ENCODE results near the gene VANGL2.

The VANGL2 gene

DNA sequence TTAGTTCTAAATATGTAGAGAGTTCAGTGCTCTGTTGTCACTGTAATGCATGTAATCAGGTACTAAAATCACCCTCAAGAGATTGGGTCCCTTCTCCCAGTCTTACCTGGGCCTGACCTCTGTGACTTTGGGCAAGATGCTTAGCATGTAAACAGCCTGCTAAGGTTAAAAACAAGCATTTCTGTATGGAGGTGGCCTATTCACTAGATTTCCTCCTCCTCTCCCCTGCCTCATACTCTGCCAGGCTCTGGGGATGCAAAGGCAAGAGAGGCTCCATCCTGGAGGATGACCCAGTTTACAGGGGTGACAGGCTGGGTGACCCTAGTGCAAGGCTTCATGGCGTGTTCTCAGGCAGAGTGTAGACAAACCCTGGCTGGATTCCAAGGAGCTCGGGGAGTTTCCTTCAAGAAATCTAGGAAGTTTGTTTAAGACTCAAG, 28.8 kb downstream of the VANGL2 start:
- no peak for DNase-seq

DNA sequence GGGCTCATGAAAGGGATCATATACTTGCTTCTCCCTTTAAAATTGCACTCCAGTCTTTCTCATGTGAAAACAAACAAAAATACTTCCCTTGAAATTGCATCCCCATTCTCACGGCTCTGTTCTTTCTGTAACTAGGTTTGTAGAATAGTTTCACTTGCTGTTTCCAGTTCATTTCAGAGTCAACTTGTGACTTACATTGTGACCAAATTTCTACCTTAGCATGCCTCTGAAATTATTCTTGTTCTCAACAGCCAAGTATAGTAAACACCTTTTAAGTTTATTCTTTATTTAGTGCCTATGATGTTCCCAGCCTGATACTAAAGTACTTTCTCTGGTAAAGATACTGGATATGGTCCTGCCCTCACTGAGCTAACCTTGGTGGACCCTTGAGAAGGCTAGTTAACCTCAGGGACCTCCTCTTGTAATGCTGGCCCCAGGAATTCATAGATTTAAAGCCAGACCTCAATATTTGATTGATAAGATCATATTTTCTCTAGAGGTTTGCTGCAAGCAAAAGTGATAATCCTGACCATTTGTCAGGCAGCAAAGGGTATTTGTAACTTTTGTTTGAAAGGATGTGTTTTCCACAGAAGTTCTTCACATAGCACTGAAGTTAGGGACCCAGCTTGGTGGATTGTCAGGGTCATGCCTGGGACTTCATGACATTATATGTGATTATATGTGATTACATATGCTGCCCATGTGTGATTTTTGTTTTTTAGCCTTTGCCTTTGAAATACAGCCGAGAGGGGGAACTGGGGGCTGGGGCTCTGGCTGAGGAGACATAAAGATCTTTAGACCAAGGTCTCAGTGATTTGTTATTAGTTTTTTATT, 29.6 kb downstream of the VANGL2 start:
- no peak for DNase-seq

DNA sequence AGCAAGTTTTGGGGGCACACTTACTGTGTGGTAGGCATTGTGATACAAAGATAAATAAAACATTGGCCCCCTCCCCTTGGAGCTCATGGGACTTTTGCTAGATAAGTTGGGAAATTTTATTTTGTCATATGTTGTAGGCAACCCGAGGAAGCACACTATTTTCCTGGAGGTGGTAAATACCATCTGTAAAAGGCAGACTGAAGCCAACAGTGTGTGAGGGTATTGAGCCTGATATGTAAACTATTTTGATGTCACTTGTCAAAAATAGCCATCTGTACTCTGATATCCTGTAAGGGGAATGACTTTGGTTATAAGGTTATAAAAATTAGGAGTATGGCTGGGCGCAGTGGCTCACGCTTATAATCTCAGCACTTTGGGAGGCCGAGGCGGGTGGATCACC, 30.6 kb downstream of the VANGL2 start:
- no peak for DNase-seq

DNA sequence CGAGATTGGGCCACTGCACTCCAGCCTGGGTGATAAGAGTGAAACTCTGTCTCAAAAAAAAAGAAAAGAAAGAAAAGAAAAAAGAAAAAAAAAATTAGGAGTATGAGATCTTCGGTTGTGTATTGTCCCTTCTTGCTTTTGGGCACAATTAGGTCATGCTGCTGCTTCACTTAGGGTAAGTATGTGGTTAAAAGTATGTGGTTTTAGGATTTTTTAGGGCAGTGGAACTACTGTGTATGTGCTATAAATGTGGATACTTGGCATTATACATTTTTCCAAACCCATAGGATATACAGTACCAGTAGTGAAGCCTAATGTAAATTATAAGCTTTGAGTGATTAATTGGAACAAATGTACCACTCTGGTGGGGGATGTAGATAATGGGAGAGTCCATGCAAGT, 31.2 kb downstream of the VANGL2 start:
- DNase-seq = no peak

DNA sequence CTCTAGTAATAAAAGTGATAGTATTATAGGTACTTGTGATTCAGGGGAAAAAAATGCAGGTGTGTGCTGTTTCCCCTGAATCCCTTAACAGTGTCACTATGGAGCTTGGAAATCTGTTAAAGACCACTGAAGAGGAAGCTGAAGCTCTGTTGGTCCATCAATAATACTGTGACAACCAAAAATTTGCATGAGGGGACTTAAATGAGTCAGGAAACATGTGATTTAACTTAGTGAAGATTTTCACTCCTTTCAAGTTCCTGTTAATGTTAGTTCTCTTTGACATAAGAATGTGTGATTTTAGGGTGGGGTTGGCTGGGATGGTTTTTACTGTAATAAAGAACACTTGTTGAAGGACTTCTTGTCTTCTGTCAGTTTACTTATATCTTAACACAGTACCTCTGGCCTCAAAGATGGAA, 32.0 kb downstream of the VANGL2 start:
- DNase-seq = no peak

DNA sequence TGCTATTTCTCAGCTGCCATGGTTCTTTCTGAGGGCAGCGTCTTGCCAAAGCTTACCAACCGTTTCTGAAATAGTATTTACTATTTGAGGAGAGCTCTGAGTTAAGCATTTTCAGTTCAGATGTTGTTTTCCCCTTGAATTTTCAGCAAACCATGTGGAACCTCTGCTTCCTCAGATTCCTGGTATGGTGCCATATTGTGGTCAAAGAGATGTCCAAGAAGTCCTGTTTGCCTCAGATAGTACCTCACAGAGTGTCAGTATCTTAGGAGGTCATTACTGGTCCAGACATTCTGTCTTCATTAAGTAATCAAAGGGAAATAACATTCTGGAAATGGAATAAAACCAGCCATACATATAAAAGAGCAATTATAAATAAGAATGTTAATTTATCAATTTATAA, 36.6 kb downstream of the VANGL2 start:
- DNase-seq = no peak

DNA sequence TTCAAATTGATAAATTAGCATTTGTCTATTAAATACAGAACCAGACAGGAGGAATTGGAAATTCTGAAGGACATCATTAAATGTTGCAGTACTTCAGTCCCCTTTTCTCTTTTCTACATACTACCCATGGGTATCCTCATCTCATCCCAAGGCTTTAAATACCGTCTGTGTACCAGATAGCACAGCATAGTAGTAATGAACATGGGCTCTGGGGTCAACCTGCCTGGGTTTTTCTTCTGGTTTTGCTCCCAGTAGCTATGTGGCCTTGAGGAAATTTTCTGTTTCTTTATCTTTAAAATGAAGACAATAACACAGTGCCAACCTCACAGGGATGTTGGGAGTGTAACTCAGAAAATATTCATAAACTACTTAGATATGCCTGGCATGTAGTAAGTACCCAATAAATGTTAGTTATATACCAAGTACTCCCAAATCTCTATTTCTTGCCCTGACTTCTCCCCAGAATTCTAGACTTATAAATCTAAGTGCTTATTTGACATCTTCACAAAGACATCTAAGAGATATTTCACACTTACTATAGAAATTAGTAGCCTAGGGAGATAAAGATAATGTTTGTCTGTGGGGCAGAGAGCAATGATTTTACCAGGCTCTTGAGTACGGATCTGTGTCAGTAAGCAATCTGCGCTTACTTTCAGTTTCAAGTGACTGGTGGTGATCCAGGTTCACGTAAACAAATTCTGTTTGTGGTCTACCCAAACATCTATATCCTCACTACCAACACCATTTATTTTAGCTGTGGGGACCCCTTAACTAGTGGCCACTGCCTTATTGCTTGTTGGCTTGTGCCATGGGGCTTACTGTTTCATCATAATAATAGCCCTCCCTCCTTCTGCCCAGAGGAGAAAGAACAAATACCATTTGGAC, 37.3 kb downstream of the VANGL2 start:
- DNase-seq = no peak

DNA sequence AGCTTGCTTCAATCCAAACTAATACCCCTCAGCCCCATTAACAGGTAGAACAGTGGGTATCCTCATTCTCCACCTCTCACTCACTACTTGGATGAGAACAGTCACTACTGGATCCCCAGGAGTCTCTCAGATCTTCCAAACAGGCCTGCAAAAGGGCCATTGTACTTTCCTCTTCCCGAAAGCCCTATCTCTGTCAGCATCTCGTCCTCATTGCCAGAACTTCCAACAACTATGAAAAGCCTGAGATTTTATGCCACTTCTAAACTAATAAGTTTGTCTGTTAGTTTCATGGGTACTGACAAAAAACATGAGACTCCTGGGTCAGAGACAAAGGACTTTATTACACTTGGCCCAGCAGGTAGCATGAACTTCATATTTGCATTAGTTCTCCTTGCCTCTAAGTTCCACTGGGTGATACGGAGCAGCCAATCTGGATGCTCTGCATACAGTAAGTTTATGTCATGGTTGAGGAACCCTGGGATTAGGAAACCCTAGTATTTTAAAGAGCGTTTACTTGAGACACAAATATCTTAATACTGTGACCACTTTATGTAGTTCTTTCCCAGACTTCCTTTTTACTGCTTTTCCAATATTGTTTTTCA, 38.1 kb downstream of the VANGL2 start:
- DNase-seq = no peak

DNA sequence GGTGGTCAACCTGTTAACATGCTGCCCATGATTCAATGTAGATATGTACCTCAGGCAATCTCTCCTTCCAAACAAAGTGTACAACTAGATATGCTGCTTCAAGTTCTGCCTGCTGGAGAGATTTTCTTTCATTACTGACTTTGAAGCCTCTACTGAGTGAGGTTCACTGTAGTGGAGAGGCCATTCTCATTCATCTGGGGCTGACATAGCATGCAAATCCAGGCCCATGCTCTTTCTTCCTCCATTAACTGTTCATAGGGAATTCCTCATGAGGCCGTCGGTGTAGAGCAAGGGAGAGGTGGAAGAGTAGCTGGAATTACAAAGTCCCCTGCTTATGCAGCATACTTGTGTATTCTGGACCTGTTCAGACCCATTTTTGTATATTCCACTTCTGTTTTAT, 38.6 kb downstream of the VANGL2 start:
- no peak for DNase-seq

DNA sequence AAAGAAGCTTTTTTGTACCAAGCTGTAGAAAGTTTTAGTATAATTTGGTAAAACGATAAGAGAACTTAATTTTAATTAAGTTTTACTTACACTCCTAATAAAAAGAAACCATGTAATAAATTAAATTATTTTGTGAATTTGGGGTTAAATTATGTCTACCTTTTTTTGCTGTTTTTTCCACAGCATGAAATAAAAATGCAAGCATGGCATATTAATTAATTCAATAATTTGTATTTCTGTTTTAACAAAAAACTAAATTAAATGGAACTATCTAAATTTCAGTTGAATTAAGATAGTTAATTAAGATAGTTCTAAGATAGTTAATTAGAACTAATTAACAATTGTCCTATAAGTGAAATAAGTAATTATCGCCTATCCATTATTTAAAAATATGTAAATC, 39.4 kb downstream of the VANGL2 start:
- no peak for DNase-seq

DNA sequence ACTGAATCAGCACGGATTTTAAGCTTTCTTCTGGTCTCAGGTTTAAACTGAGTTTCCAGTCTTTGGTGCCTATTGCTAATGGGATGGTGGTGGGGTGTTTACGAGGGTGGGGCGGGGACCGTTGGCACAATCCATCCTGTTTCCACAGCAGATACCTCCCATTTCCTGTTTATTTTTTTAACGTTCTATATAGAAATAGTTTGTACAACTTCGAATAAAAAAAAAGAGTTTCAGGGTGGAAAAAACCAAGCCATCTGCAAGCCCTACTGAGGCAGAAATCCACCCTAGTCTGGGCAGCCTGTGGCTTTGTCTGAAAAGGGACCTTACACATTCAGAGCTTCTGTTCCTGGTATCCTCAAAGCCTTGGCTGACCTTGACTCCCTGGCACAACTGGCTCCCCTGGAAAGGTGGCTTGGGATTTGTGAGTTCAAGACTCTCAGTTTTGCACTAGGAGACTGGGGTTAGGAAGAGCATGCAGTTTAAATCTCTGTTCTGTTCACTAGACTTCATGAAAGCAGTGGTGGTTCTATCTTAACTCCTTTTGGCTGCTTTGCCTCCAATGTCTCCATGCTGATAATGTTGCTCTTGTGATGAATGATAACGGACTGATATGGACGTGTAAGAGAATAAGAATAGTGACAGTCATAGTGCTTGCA, 46.7 kb downstream of the VANGL2 start:
- DNase-seq = no peak

DNA sequence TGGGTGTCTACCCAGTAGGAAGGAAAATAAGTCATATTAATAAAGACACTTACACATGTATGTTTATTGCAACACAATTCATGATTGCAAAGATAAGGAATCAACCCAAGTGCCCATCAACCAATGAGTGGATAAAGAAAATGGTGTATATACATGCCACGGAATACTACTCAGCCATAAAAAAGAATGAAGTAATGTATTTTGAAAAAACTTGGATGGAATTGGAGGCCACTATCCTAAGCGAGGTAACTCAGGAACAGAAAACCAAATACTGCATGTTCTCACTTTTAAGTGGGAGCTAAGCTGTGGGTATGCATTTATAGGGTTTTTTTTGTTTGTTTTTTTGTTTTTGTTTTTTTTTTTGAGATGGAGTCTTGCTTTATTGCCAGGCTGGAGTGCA, 49.1 kb downstream of the VANGL2 start:
- no peak for DNase-seq

DNA sequence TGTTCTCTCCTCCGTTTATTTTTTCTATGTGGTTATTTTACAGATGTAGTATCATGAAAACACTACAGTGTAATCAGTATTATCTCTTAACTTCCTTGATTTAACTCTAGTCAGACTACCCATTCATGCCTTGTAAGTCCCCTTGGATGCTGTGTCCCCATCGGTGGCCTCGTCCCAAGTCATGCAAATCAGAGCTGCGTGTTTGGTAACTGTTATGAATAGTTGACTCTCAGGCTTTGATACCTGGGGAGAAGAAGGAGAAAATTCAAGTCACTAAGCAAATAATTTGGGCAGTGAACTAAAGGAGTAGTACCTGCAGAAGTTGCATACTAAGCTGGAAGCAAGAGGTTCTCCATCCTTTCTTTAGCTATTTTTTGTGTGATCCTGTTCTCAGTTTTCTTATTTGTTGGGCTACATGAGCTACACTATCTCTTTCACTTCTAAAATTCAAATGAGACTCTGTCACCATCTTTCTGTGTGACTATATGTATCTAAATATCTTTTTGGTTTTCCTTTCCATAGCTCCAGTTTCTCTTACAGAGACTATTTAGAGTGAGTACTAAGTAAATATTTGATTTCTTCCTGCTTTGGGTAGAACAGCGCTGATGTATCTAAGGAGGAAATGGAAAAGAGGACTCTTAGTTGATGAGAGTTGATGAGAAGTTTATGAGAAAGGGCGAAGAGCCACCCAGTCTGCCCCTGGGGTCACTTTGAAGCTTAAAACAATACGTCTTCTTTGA, 50.9 kb downstream of the VANGL2 start:
- DNase-seq = no peak

DNA sequence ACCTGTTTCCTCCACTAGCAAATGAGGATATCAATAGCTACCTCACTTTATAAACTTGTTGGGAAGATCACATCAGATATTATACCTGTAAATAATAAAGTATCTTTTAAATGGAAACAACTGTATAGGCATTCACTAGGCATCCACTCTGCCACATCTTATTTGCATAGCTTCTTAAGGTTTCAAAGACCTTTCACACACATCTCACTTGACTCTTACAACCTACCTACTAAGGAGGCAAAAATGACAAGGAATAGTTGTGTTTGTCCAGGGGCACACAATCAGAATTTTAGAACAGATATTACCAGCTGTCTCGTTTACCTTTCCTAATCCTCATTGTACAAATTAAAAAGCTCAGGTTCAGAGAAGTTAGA, 51.5 kb downstream of the VANGL2 start:
- DNase-seq = no peak

DNA sequence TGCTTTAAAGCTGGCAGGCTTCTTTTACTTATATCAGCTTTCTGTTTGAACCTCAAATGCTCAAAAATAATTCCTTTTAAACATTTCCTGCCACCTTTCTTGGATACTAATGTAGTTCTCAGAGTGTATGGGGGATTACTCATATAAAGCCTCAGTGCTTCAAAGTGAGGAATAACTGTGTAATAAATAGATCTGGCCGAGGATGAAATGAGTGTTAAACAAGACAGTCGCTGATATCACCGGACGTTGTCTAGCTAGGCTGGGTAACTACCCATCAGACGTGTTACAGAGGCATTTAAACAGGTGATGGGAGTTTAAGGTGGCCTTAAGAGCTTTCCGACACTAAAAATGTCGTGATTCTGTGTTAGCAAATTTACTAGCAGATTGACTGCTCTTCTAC, 53.1 kb downstream of the VANGL2 start:
- peak; percentile 27 for DNase-seq

DNA sequence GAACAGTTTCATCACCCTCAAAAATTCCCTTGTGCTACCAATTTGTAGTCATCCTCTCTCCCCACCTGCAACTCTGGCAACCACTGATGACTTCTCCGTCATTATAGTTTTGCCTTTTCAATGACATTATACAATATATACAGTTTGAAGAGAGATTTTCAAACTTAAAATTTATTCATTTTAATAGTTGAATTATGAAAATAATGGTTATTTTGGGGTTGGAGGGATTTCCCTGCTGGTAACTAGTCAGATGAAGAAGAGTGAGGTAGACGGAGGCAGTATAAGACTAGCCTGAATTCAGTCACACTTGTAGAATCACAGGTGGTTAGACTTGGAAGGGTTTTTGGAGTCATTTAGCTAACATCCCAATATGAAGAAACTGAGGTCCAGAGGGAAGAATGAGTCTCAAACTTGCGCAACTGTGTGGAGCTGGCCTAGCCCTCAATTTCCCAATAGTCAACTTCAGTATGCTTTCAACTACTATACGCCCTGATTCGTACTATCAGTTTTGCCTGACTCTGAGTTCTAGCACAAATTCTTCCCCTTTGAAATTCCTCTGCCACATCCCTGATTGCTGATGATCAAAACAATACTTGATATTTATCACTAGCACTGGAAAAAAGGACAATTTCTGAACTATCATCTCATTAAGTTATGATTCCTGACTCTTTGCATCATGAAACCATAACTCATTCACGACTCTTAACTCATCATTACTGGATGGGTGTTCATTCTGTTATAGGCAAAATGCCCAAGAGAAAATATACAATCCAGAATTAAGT, 54.2 kb downstream of the VANGL2 start:
- DNase-seq = peak; percentile 29

DNA sequence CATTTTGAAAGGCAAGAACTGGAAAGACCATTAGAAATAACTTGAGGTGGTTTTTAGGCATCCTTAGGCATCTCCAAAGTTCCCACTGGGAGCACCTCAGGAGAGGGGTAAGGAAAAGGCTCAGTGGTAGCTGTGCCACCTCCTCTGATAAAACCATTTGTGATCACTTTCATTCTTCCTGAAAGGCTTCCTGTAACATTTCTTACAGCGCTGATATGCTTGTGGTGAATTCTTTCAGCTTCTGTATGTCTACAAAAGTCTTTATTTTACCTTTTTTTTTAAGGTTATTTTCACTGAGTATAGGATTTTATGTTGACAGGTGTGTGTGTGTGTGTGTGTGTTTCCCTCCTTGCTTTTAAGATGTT, 54.8 kb downstream of the VANGL2 start:
- no peak for DNase-seq

DNA sequence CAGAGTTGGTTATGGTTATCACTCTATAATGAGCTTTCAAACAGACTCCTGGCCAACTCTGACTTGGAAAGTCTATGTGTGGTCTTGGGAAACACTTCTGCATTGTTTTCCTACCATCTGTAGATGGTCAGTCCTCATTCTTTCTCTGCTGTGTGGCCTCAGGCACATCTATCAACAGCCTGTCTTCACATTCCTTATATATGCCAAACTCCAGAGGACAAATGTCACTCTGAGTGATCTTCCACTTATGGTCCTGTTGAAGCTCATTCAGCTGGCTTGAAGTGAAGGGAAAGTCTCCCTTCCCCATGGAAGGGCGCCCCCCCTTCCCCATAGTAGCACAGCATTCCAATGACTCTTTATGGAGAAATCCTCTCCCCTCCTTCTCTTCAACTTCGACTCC, 58.7 kb downstream of the VANGL2 start:
- no peak for DNase-seq

DNA sequence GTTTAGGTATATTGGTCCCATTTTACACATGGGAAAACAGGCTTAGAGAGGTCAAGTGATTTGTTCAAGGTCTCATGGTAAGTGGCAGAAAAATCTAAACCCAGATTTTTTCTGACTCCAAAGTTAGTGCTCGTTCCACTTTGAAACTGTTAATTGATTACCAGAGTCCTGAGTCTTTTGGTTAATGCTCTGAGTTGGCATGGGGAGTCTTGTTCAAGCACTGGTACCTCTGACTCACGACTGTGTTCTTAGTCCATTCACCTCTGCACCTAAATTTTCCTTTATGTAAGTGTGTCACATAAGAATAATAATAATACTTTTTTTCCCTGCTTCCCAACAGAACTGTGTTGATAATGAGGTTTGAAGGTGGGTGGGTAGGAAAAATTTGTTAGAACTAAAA, 59.3 kb downstream of the VANGL2 start:
- no peak for DNase-seq

DNA sequence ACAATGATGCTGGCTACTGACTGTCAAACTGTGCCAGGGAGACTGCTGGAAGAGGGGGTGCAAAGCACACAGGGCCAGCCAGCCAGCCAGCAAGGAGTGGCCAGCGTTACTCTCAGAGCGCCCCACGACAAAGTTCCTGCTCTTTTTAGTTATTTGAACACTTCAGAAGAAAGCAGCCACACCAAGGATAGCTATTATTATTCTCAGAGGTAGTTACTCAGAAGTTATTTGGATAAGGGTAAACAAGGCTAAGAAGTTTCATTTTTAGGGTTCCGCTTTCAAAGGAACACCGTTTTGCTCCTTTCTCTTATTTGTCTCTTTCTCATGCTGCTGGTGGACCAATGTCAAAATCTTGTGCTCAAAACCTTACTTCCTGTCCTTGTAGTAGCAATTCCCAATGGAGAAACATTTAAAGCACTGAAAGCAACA, 59.9 kb downstream of the VANGL2 start:
- peak; percentile 21 for DNase-seq

DNA sequence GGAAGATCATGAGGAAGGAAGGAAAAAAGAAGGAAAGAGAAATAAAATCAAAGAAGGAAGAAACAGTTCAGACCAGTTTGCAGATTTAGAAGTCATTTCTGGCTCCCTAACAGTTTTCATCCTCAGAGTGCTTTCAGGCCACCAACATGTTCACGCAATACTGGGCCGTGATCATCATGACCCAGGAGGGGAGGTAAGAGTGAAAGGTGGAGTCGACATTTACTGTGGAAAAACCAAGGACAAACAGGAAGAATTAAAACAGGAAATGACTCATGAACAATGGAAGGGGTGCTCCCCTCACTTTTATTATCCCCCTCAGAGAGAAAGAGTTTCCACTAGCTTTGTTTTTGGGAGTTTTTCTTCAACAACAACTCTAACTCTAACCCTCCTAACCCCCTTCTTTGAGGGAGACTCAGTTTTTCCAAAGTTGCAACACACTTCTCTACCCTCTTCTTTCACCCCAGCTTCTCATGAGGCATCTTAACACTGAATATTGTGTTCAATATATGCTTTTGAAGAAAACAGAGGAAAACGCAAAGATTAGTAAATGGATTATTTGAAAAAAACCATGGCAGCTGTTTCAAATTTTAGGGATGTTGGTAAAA, 60.4 kb downstream of the VANGL2 start:
- peak; percentile 36 for DNase-seq

All from activated naive CD4-positive, alpha-beta T cell treated with Interleukin-2 at 50 U/mL for 16 hours (primary cell).